Muscle of leg (tissue), 11 donors: ENCODE data around the gene CSMD2. TPM values are rescaled to one million over a fixed set of nuclear protein-coding genes. Genes with fewer than 3 reads are reported as not detected.
"Not testable (repeated sequence)": the region's sequence is repeated elsewhere in the genome, so short reads cannot be mapped to it uniquely, and the experiment has no call there.

Experiments
- DNase-seq: peaks from one replicate; pipeline ENCODE4 v3.0.0; 2013
- H3K27ac ChIP-seq: one replicate; pipeline ENCODE4 v1.5.1; 2013; ENCODE audit warnings: mild to moderate bottlenecking, low read length, control low read depth
- H3K27me3 ChIP-seq: one replicate; pipeline ENCODE4 v1.6.1; 2013; ENCODE audit warnings: low read length; ENCODE audit not compliant: control insufficient read depth, insufficient read depth
- H3K36me3 ChIP-seq: one replicate; pipeline ENCODE4 v1.6.1; 2013; ENCODE audit warnings: low read length; ENCODE audit not compliant: control insufficient read depth, insufficient read depth
- H3K4me1 ChIP-seq: one replicate; pipeline ENCODE4 v1.6.1; 2013; ENCODE audit warnings: low read length; ENCODE audit not compliant: control insufficient read depth, insufficient read depth
- H3K4me3 ChIP-seq: one replicate; pipeline ENCODE4 v1.5.1; 2013; ENCODE audit warnings: low read length, control low read depth
- H3K9me3 ChIP-seq: replicated peaks from 2 replicates; pipeline ENCODE4 v1.6.1; 2013; ENCODE audit warnings: low read depth, low read length; ENCODE audit not compliant: control insufficient read depth
- WGBS: methylation state at CpG from one replicate; pipeline ENCODE4 v1.1.5; 2013; ENCODE audit warnings: missing lambda C conversion rate; ENCODE audit not compliant: insufficient coverage; 5-methylcytosine and 5-hydroxymethylcytosine counted together
- polyA plus RNA-seq, 8 donors: library from polyadenylated mRNA; unstranded; fragments of 120-200 nt; gene quantifications; one replicate each; pipeline versions ENCODE4 v1.2.1 to v1.2.3, GENCODE V29; 2013; ENCODE audit warnings: inconsistent platforms in 1 of 8, low replicate concordance in 1 of 8; ENCODE audit not compliant: insufficient read length in 8 of 8, insufficient read depth in 1 of 8
- total RNA-seq: library from RNA; stranded (reverse); fragments of 120-200 nt; gene quantifications from one replicate; pipeline ENCODE4 v1.2.4, GENCODE V29; 2013

Gene CSMD2
- total and polyA plus RNA-seq, 9 donors, result 0.27 to 1.6 (median 0.52) TPM

DNA sequence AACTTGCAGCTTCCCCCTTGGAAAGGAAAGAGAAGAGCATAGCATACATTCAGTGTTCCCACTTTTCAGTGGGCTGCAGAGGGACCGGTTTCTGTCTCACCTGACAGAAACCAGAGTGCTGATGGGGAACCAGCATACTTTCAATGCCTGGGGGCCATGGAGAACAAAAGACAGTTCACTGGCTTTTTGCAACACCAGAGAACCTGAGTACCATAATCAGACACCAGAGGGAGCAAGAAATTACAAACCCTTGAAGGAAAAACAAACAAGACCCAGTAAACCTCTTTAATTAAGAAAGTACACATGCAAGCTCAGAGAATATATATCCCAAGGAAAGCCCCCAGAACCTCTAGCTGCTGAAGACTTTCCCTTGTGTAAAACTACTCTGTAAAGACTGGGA, 51.1 kb downstream of the CSMD2 start:
- Histone ChIP-seq H3K9me3 (no peaks in the 10 kb centered on the region), H3K27ac (no peak overlapping the region), H3K4me3 (no peak overlapping the region), H3K27me3 (no peaks in the 10 kb centered on the region), H3K4me1 (no peaks in the 10 kb centered on the region), H3K36me3 (no peaks in the 10 kb centered on the region)
- DNase-seq, result no peak
- WGBS, result no CpG with 5 or more reads among the region's 1 CpG

DNA sequence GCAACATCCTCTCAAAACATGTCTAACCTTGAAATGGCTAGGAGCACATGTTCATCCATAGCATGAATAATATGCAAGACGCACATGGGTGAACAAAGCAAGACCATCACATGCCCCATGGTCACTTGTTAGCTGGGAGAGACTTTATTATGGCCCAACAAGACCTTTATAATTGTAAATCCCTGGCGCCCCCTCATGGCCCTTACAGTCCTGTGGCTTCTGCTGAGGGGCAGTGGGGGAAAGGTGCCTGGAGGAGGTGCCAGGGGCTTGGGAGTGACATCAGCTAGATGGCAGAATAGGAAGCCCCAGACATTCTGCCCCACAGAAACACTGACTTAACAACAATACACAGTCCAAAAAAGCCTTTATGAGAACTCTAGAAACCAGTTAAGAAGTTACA, 51.7 kb downstream of the CSMD2 start:
- WGBS, result no CpG with 5 or more reads among the region's 2 CpGs
- Histone ChIP-seq H3K27me3 (no peaks in the 10 kb centered on the region), H3K27ac (no peak overlapping the region), H3K9me3 (no peaks in the 10 kb centered on the region), H3K36me3 (no peaks in the 10 kb centered on the region), H3K4me3 (no peak overlapping the region), H3K4me1 (no peaks in the 10 kb centered on the region)
- no peak for DNase-seq

DNA sequence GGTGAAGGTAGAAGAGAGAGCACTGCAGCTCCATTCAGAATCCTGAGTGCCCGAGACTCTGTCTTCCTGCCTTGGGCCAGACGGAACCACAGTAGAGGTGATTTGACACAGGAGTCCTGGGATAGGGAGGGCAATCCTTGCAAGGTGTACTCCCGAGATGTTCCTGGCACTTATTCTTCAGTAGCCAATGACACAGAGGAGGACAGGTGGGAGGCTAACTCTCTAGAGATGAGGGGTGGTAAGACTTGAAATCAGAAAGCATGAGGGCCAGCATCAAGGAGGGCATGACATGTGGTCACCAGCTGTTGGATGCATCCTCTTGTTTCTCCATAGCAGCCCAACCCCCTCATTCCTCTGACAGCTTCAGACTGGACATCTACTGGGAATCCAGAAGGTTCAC, 56.3 kb downstream of the CSMD2 start:
- Histone ChIP-seq H3K4me3 (no peak overlapping the region), H3K36me3 (no peaks in the 10 kb centered on the region), H3K4me1 (no peaks in the 10 kb centered on the region), H3K27me3 (no peaks in the 10 kb centered on the region), H3K27ac (no peak overlapping the region), H3K9me3 (no peaks in the 10 kb centered on the region)
- no peak for DNase-seq
- WGBS, result 75% methylated on average over 3 of the region's 3 CpGs

DNA sequence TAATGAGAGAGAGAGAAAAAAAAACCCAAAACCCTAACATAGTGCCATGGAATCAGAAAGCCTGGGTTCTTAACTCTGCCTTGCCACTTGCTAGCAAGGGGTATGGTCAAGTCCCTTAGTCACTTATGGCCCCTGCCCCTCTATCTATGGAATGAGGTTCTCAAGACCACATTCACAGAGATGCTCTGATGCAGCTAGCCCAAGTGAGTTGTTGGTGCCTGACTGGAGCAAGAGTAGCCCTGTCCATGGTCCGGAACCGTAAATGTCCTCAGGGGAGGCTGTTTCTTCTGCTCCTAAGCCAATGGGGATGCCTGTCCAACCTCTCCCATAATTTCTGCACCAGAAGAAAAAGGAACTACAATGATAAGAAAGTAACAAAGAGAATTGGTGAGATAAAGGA, 56.8 kb downstream of the CSMD2 start:
- no peaks in the 10 kb centered on the region for H3K27me3 ChIP-seq
- H3K27ac ChIP-seq, result no peak overlapping the region
- no peaks in the 10 kb centered on the region for H3K4me1 ChIP-seq
- no peak for DNase-seq
- no peak overlapping the region for H3K4me3 ChIP-seq
- H3K9me3 ChIP-seq, result no peaks in the 10 kb centered on the region
- H3K36me3 ChIP-seq, result no peaks in the 10 kb centered on the region
- no CpG with 5 or more reads among the region's 2 CpGs for WGBS

DNA sequence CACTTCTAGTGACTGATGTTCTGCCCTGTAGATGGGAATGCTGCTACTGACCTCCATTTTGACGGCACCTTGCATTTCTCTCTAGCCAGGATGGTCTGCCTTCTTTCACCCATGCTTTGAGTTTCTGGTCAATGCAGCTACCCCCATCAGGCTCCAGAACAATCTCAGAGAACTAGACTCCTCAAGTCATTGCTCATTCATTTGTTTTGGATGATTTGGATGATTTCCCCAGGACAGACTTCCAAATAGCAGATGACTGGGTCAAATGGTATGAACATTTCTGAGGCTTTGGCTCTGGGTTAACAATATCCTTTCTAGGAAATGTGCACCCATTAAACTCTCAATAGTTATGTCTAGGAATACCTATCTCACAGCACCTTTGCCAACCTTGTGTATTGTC, 63.9 kb downstream of the CSMD2 start:
- no peaks in the 10 kb centered on the region for H3K36me3 ChIP-seq
- no peaks in the 10 kb centered on the region for H3K9me3 ChIP-seq
- no peaks in the 10 kb centered on the region for H3K4me1 ChIP-seq
- H3K4me3 ChIP-seq, result no peak overlapping the region
- no peak for DNase-seq
- no CpG with 5 or more reads among the region's 1 CpG for WGBS
- H3K27me3 ChIP-seq, result no peaks in the 10 kb centered on the region
- H3K27ac ChIP-seq, result no peak overlapping the region

DNA sequence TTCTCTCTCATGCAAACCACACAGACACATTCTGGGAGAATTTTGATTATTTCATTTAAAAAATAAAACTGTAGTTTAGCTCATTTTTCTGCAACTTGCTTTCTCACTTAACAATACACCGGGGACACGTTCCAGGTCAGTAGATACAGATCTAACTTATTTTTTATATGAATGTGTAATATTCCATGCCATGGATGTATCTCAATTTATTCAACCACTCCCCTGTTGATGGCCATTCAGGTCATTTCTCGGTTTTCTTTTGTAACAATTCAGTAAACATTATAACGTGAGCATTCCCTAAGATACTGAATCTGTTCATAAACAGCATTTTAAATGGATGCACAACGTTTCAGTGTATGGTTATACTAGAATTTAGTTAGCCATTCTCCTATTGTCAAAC, 64.7 kb downstream of the CSMD2 start:
- Histone ChIP-seq H3K9me3 (no peaks in the 10 kb centered on the region), H3K4me1 (no peaks in the 10 kb centered on the region), H3K4me3 (no peak overlapping the region), H3K36me3 (no peaks in the 10 kb centered on the region), H3K27ac (no peak overlapping the region), H3K27me3 (no peaks in the 10 kb centered on the region)
- WGBS, result no CpG with 5 or more reads among the region's 5 CpGs
- DNase-seq, result no peak

DNA sequence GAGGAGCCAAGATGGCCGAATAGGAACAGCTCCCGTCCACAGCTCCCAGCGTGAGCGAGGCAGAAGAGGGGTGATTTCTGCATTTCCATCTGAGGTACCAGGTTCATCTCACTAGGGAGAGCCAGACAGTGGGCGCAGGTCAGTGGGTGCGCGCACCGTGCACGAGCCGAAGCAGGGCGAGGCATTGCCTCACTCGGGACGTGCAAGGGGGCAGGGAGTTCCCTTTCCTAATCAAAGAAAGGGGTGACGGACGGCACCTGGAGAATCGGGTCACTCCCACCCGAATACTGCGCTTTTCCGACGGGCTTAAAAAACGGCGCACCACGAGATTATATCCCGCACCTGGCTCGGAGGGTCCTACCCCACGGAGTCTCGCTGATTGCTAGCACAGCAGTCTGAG, 72.6 kb downstream of the CSMD2 start:
- not testable (repeated sequence) for H3K27ac ChIP-seq, H3K4me1 ChIP-seq, H3K36me3 ChIP-seq, H3K9me3 ChIP-seq, H3K27me3 ChIP-seq, DNase-seq, H3K4me3 ChIP-seq
- 86% methylated on average over 4 of the region's 27 CpGs for WGBS

DNA sequence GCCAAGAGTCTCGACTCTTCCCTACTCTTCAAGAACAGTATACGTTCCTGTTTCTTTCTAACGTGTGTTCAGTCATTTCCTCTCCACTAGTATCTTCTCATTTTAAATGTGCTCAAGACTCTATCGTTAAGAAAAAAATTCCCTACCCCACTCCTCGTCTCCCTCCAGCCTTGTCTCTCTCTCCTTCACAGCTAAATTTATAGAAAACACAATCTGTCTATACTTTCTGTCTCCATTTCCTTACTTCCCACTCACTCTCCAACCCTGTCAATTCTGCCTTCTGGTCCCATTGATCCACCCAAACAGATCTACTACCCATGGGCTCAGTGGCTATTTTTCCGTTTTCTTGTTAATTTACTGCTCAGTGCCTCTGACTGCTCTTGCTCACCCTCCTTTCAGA, 75.3 kb downstream of the CSMD2 start:
- no peak overlapping the region for H3K4me3 ChIP-seq
- H3K36me3 ChIP-seq, result no peaks in the 10 kb centered on the region
- H3K27ac ChIP-seq, result no peak overlapping the region
- H3K4me1 ChIP-seq, result no peaks in the 10 kb centered on the region
- no peaks in the 10 kb centered on the region for H3K9me3 ChIP-seq
- DNase-seq, result no peak
- WGBS, result 67% methylated on average over 6 of the region's 6 CpGs
- H3K27me3 ChIP-seq, result no peaks in the 10 kb centered on the region

DNA sequence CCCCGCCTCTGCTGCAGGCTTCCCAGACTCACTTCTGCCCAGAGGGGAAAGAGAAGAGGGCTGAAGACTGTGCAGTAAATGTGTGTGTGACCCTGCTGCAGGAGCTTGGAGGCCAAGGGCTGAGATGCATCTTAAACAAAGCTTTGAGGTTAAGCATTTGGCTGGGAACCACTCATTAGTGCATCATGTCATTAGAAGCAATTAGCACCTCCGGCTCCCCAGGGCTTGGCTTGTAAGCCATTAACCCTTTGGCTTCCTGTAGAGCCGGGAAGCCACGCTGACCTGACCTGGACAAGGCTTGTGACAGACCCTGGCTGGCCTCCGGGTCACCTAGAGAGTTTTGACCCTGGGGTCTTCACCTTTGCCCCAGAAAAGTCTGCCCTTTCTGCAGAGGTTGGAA, 77.0 kb downstream of the CSMD2 start:
- Histone ChIP-seq H3K27ac (no peak overlapping the region), H3K27me3 (no peaks in the 10 kb centered on the region), H3K36me3 (no peaks in the 10 kb centered on the region), H3K4me1 (no peaks in the 10 kb centered on the region), H3K4me3 (no peak overlapping the region), H3K9me3 (no peaks in the 10 kb centered on the region)
- no peak for DNase-seq
- WGBS, result 23% methylated on average over 5 of the region's 5 CpGs

DNA sequence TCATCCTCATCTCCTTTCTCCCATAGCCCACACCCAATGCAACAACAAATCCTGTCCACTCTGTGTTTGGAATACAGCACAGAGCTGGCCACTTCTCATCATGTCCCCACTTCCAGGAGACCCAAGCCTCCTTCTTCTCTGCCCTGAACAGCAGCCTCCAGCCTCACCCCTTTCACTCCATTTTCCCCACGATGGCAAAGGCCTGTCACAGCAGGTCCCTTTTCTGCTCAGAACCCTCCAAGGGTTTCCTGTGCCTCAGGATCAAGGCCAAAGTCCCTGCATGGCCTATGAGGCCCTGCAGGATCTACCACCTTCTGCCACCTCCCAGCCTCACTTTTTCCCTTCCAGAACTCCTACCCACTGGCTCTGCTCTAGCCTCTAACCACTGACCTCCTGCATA, 78.5 kb downstream of the CSMD2 start:
- Histone ChIP-seq H3K4me3 (no peak overlapping the region), H3K9me3 (no peaks in the 10 kb centered on the region), H3K27ac (no peak overlapping the region), H3K36me3 (no peaks in the 10 kb centered on the region), H3K4me1 (no peaks in the 10 kb centered on the region), H3K27me3 (no peaks in the 10 kb centered on the region)
- 100% methylated on average over 1 of the region's 1 CpG for WGBS
- DNase-seq, result no peak

DNA sequence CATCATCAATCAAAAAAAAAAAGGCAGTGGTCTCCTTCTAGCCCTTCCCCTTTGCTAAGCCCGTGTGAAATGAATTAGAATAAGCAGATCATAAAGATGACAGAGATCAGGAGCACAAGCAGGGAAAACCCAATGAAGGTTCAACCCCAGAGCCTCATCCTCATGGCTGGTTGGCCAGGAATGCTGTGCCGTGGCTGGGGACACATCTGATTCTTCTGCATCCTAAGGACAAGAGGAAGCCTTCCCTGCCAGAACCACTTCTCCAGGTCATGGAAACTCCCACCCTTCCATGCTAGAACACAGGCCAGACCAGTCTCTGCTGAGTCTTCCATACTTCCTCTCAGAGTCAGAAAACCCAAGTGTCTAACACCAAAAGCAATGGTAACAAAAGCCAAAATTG, 81.1 kb downstream of the CSMD2 start:
- no peak overlapping the region for H3K27ac ChIP-seq
- no peaks in the 10 kb centered on the region for H3K9me3 ChIP-seq
- H3K4me3 ChIP-seq, result no peak overlapping the region
- H3K27me3 ChIP-seq, result no peaks in the 10 kb centered on the region
- no peak for DNase-seq
- no peaks in the 10 kb centered on the region for H3K4me1 ChIP-seq
- no peaks in the 10 kb centered on the region for H3K36me3 ChIP-seq
- WGBS, result 100% methylated on average over 1 of the region's 2 CpGs
